ENCODE results near the gene BZW1. TPM values are rescaled to one million over a fixed set of nuclear protein-coding genes. Genes with fewer than 3 reads are reported as not detected.

The BZW1 gene
- total and polyA plus RNA-seq, 2 experiments from 2014 or later: 118 to 323 TPM

Small RNA genes lying within 50 kb of the gene (small RNA-seq; reads per million reads assigned to genes)
- not detected for gene RF00019 (ENCODE audit: low replicate concordance)
- gene RNA5SP115 (ENCODE audit: low replicate concordance): not detected
- gene RNU1-133P (ENCODE audit: low replicate concordance): not detected
- gene RNU6-31P (ENCODE audit: low replicate concordance): 2.3 reads per million, percentile 83 among the genes with 10 or more reads in this experiment

Other genes with a start within 250 kb of the BZW1 start
- 3.1 and 5.0 TPM in 2 replicates for gene AOX1, start 225.9 kb upstream of the BZW1 start, total RNA-seq (2014; rRNA removed; shearing (Covaris generic))
- gene AOX1, start 225.9 kb upstream of the BZW1 start, polyA plus RNA-seq (2016; fragmentation: Nextera tagmentation; extraction: Ambion mirVana): 1.0 and 1.4 TPM in 2 replicates
- 26.7 and 43.3 TPM in 2 replicates for gene CLK1, start 52.7 kb downstream of the BZW1 start, total RNA-seq (2014; rRNA removed; shearing (Covaris generic))
- gene CLK1, start 52.7 kb downstream of the BZW1 start, polyA plus RNA-seq (2016; fragmentation: Nextera tagmentation; extraction: Ambion mirVana): 36.0 and 44.7 TPM in 2 replicates
- gene PPIL3, start 77.2 kb downstream of the BZW1 start, total RNA-seq (2014; rRNA removed; shearing (Covaris generic)): 42.9 and 123 TPM in 2 replicates
- gene PPIL3, start 77.2 kb downstream of the BZW1 start, polyA plus RNA-seq (2016; fragmentation: Nextera tagmentation; extraction: Ambion mirVana): 42.1 and 54.0 TPM in 2 replicates
- gene NIF3L1, start 77.5 kb downstream of the BZW1 start, total RNA-seq (2014; rRNA removed; shearing (Covaris generic)): 53.0 and 63.9 TPM in 2 replicates
- gene NIF3L1, start 77.5 kb downstream of the BZW1 start, polyA plus RNA-seq (2016; fragmentation: Nextera tagmentation; extraction: Ambion mirVana): 62.8 and 70.8 TPM in 2 replicates
- 42.0 and 47.5 TPM in 2 replicates for gene ORC2, start 151.8 kb downstream of the BZW1 start, total RNA-seq (2014; rRNA removed; shearing (Covaris generic))
- gene ORC2, start 151.8 kb downstream of the BZW1 start, polyA plus RNA-seq (2016; fragmentation: Nextera tagmentation; extraction: Ambion mirVana): 26.0 and 26.1 TPM in 2 replicates

All from GM23338 (cell line).